AG09319 (cell line): ENCODE measurements around the gene GLOD4.
"Not testable (repeated sequence)": the region's sequence is repeated elsewhere in the genome, so short reads cannot be mapped to it uniquely, and the experiment has no call there.

Source experiments
- DNase-seq: peaks from one replicate; pipeline ENCODE4 v3.0.0-alpha.2; 2010; ENCODE audit warnings: low read depth; ENCODE audit errors: extremely low read depth
- CTCF ChIP-seq: IDR thresholded peaks from 2 replicates; pipeline ENCODE4 v1.5.1; 2011; ENCODE audit warnings: low read depth, mild to moderate bottlenecking, inconsistent platforms, low read length, moderate library complexity

Gene GLOD4

GRCh38 chr17:759964-760363 is 22.1 kb downstream of the GLOD4 start:
- TF ChIP-seq CTCF = no peak
- no peak for DNase-seq

- DNase-seq = not testable (repeated sequence)
Observed at GRCh38 chr17:756010-756567, 26.0 kb downstream of the GLOD4 start.

- not testable (repeated sequence) for DNase-seq
Observed at GRCh38 chr17:755319-755961, 26.6 kb downstream of the GLOD4 start.

- no peak for DNase-seq
- TF ChIP-seq CTCF = no peak
Observed at GRCh38 chr17:753418-753817, 28.7 kb downstream of the GLOD4 start.

GRCh38 chr17:752620-753219 is 29.4 kb downstream of the GLOD4 start:
- no peak for DNase-seq
- TF ChIP-seq CTCF = no peak

- TF ChIP-seq CTCF = peak; percentile 83
- DNase-seq = peak; percentile 66
Observed at GRCh38 chr17:752002-752619, 30.0 kb downstream of the GLOD4 start, which contains the start of gene GEMIN4. Gene GEMIN4 (minus strand): TSS chr17:752264. CDS start chr17:752142, 122 bp downstream.

GRCh38 chr17:751269-752001 is 30.6 kb downstream of the GLOD4 start:
- DNase-seq = no peak
- TF ChIP-seq CTCF = no peak

GRCh38 chr17:750431-751037 is 31.5 kb downstream of the GLOD4 start:
- TF ChIP-seq CTCF = no peak
- no peak for DNase-seq

- not testable (repeated sequence) for DNase-seq
Observed at GRCh38 chr17:749359-749758, 32.7 kb downstream of the GLOD4 start.

- DNase-seq = not testable (repeated sequence)
Observed at GRCh38 chr17:748604-749003, 33.5 kb downstream of the GLOD4 start.
